GM11168 (cell line): ENCODE measurements around the gene TFG.

Experiments
- in situ Hi-C: fragments of 300-500 bp; cut with MboI; formaldehyde crosslinking; loops from one replicate; pipeline ENCODE4 v1.12.0; 2022; ENCODE audit warnings: low sequenced_read_pairs; ENCODE audit not compliant: unreplicated experiment

Gene TFG

GRCh38 chr3:100702980-100703345 is 6.3 kb upstream of the TFG start:
- in situ Hi-C loops: no loop called here

- in situ Hi-C loops: no loop called here
These were observed 5.4 kb upstream of the TFG start for GRCh38 chr3:100703865-100704264.

GRCh38 chr3:100706365-100706764 is 2.9 kb upstream of the TFG start:
- in situ Hi-C loops: no loop called here

GRCh38 chr3:100708644-100708988 is 678 bp upstream of the TFG start:
- in situ Hi-C loops: no loop called here

- in situ Hi-C loops: no loop called here
These were observed 557 bp downstream of the TFG start for GRCh38 chr3:100709842-100710260.

- in situ Hi-C loops: no loop called here
These were observed 1.1 kb downstream of the TFG start for GRCh38 chr3:100710261-100710968.

GRCh38 chr3:100715176-100715575 is 5.9 kb downstream of the TFG start:
- in situ Hi-C loops: no loop called here

- in situ Hi-C loops: no loop called here
These were observed 7.8 kb downstream of the TFG start for GRCh38 chr3:100717063-100717462.

GRCh38 chr3:100717637-100718487 is 8.6 kb downstream of the TFG start:
- in situ Hi-C loops: no loop called here

- in situ Hi-C loops: no loop called here
These were observed 9.8 kb downstream of the TFG start for GRCh38 chr3:100719136-100719535.

GRCh38 chr3:100720426-100720825 is 11.1 kb downstream of the TFG start:
- in situ Hi-C loops: no loop called here

GRCh38 chr3:100725935-100726513 is 16.7 kb downstream of the TFG start:
- in situ Hi-C loops: no loop called here

- in situ Hi-C loops: no loop called here
These were observed 17.4 kb downstream of the TFG start for GRCh38 chr3:100726706-100727105.

- in situ Hi-C loops: no loop called here
These were observed 21.2 kb downstream of the TFG start for GRCh38 chr3:100730524-100730923.

GRCh38 chr3:100732435-100732834 is 23.1 kb downstream of the TFG start:
- in situ Hi-C loops: no loop called here

- in situ Hi-C loops: no loop called here
These were observed 28.0 kb downstream of the TFG start for GRCh38 chr3:100737334-100737733.

- in situ Hi-C loops: no loop called here
These were observed 30.9 kb downstream of the TFG start for GRCh38 chr3:100740207-100740606.

- in situ Hi-C loops: no loop called here
These were observed 34.2 kb downstream of the TFG start for GRCh38 chr3:100743535-100743934.

GRCh38 chr3:100744671-100745070 is 35.4 kb downstream of the TFG start:
- in situ Hi-C loops: no loop called here

GRCh38 chr3:100745617-100746016 is 36.3 kb downstream of the TFG start:
- in situ Hi-C loops: no loop called here

- in situ Hi-C loops: no loop called here
These were observed 36.8 kb downstream of the TFG start for GRCh38 chr3:100746092-100746491.
